Neuronal stem cell (in vitro differentiated cells): ENCODE results near the gene FRAS1.

Source experiments
- DNase-seq: peaks from one replicate; pipeline ENCODE4 v3.0.0-alpha.2; 2013; ENCODE audit warnings: low spot score
- H2AFZ ChIP-seq: one replicate; pipeline ENCODE4 v1.6.1; 2013; ENCODE audit warnings: mild to moderate bottlenecking, low read length, inconsistent platforms
- H2AK5ac ChIP-seq: 2 replicates; pipeline ENCODE4 v1.6.1; 2013; ENCODE audit warnings: low read depth, mild to moderate bottlenecking, inconsistent platforms, low read length, moderate library complexity, mixed read lengths
- H2BK120ac ChIP-seq: 2 replicates; pipeline ENCODE4 v1.6.1; 2013; ENCODE audit warnings: low read depth, mild to moderate bottlenecking, inconsistent platforms, low read length, moderate library complexity, mixed read lengths
- H2BK12ac ChIP-seq: one replicate; pipeline ENCODE4 v1.6.1; 2013; ENCODE audit warnings: low read length, inconsistent platforms
- H2BK15ac ChIP-seq: 2 replicates; pipeline ENCODE4 v1.6.1; 2013; ENCODE audit warnings: mild to moderate bottlenecking, low read length, inconsistent platforms, mixed read lengths
- H2BK5ac ChIP-seq: one replicate; pipeline ENCODE4 v1.6.1; 2013; ENCODE audit warnings: inconsistent platforms, mild to moderate bottlenecking, low read length, moderate library complexity
- H3K14ac ChIP-seq: one replicate; pipeline ENCODE4 v1.6.1; 2013; ENCODE audit warnings: low read length, inconsistent platforms
- H3K18ac ChIP-seq: 2 replicates; pipeline ENCODE4 v1.6.1; 2013; ENCODE audit warnings: low read length, inconsistent platforms
- H3K23ac ChIP-seq: 2 replicates; pipeline ENCODE4 v1.6.1; 2013; ENCODE audit warnings: low read depth, mild to moderate bottlenecking, mixed read lengths, low read length, inconsistent platforms; ENCODE audit not compliant: poor library complexity
- H3K27ac ChIP-seq: replicated peaks from 3 replicates; pipeline ENCODE4 v1.5.1; 2013; ENCODE audit warnings: low read length, inconsistent platforms
- H3K27me3 ChIP-seq, 3 experiments: 2 replicates each; pipeline ENCODE4 v1.6.1; 2013; ENCODE audit warnings: low read length in 3 of 3, mild to moderate bottlenecking in 2 of 3, inconsistent platforms in 1 of 3, low read depth in 1 of 3, mixed read lengths in 1 of 3, moderate library complexity in 1 of 3; ENCODE audit not compliant: control insufficient read depth in 3 of 3, insufficient read depth in 3 of 3
- H3K36me3 ChIP-seq, 2 donors: replicated peaks in 1 of 2; 2 replicates each; pipeline ENCODE4 v1.6.1; 2013; ENCODE audit warnings: low read length in 2 of 2; ENCODE audit not compliant: control insufficient read depth in 2 of 2, insufficient read depth in 2 of 2
- H3K4ac ChIP-seq: 2 replicates; pipeline ENCODE4 v1.6.1; 2013; ENCODE audit warnings: inconsistent platforms, mild to moderate bottlenecking, low read length, moderate library complexity
- H3K4me1 ChIP-seq, 2 donors: 1 replicate in 1 of 2; 2 replicates in 1 of 2; pipeline ENCODE4 v1.6.1; 2013; ENCODE audit warnings: low read length in 2 of 2, low read depth in 1 of 2; ENCODE audit not compliant: control insufficient read depth in 2 of 2, insufficient read depth in 1 of 2
- H3K4me2 ChIP-seq: one replicate; pipeline ENCODE4 v1.6.1; 2013; ENCODE audit warnings: mild to moderate bottlenecking, low read length, inconsistent platforms; ENCODE audit not compliant: insufficient read depth, poor library complexity, severe bottlenecking
- H3K4me3 ChIP-seq, 2 donors: 2 replicates each; pipeline ENCODE4 v1.5.1; 2013; ENCODE audit warnings: low read length in 2 of 2, mild to moderate bottlenecking in 2 of 2, inconsistent platforms in 1 of 2, moderate library complexity in 1 of 2
- H3K79me1 ChIP-seq: one replicate; pipeline ENCODE4 v1.6.1; 2013; ENCODE audit warnings: low read depth, mild to moderate bottlenecking, inconsistent platforms, low read length, moderate library complexity
- H3K9ac ChIP-seq: one replicate; pipeline ENCODE4 v1.6.1; 2013; ENCODE audit warnings: mild to moderate bottlenecking, low read depth, low read length, inconsistent platforms; ENCODE audit not compliant: poor library complexity
- H3K9me3 ChIP-seq, 2 donors: replicated peaks in 1 of 2; 2 replicates each; pipeline versions ENCODE3 to v1.6.1; 2013; ENCODE audit warnings: low read length in 2 of 2, mild to moderate bottlenecking in 2 of 2, inconsistent platforms in 1 of 2, low read depth in 1 of 2, mixed read lengths in 1 of 2, moderate library complexity in 1 of 2; ENCODE audit not compliant: control insufficient read depth in 2 of 2, insufficient read depth in 1 of 2
- H4K8ac ChIP-seq: one replicate; pipeline ENCODE4 v1.6.1; 2013; ENCODE audit warnings: low read depth, mild to moderate bottlenecking, inconsistent platforms, low read length, moderate library complexity
- H4K91ac ChIP-seq: one replicate; pipeline ENCODE4 v1.6.1; 2013; ENCODE audit warnings: low read length, low read depth, mild to moderate bottlenecking, inconsistent platforms; ENCODE audit not compliant: poor library complexity
- WGBS, 2 donors: extraction: QIAGEN DNeasy Blood & Tissue Kit; methylation state at CpG; one replicate each; pipeline ENCODE4 v1.1.7; 2013; ENCODE audit warnings: missing lambda C conversion rate in 2 of 2, mixed read lengths in 1 of 2; ENCODE audit not compliant: insufficient read length in 2 of 2, insufficient replicate concordance in 1 of 2; ENCODE audit errors: extremely low coverage in 2 of 2; 5-methylcytosine and 5-hydroxymethylcytosine counted together

The FRAS1 gene

GRCh38 chr4:78363031-78363570, 306.0 kb downstream of the FRAS1 start:
- Histone ChIP-seq H4K8ac (no peak overlapping the region), H3K18ac (no peak overlapping the region), H2AK5ac (no peak overlapping the region), H3K27me3 (no peaks in the 10 kb centered on the region), H3K4ac (no peak overlapping the region), H2BK15ac (no peak overlapping the region), H2AFZ (no peak overlapping the region), H3K9ac (no peak overlapping the region), H2BK5ac (no peak overlapping the region), H3K27ac (no peak overlapping the region), H3K23ac (no peak overlapping the region), H3K4me2 (no peak overlapping the region), H4K91ac (no peak overlapping the region), H2BK12ac (no peak overlapping the region), H3K79me1 (no peaks in the 10 kb centered on the region), H3K14ac (no peak overlapping the region), H3K36me3 (peaks cover 0 to 2% of the 10 kb centered on the region in 2 donors), H3K4me1 (peaks cover 0 to 2% of the 10 kb centered on the region in 2 donors), H2BK120ac (no peak overlapping the region), H3K4me3 (no peak overlapping the region), H3K9me3 (no peaks in the 10 kb centered on the region)
- WGBS, 2 donors = no CpG with 5 or more reads among the region's 6 CpGs
- no peak for DNase-seq

GRCh38 chr4:78369679-78370078, 312.6 kb downstream of the FRAS1 start:
- Histone ChIP-seq H2BK5ac (no peak overlapping the region), H2BK15ac (no peak overlapping the region), H3K79me1 (no peaks in the 10 kb centered on the region), H3K9me3 (no peaks in the 10 kb centered on the region), H3K9ac (no peak overlapping the region), H3K14ac (no peak overlapping the region), H3K23ac (no peak overlapping the region), H3K27ac (no peak overlapping the region), H2BK12ac (no peak overlapping the region), H2AFZ (no peak overlapping the region), H3K27me3 (no peaks in the 10 kb centered on the region), H3K4me2 (no peak overlapping the region), H3K4ac (no peak overlapping the region), H4K91ac (no peak overlapping the region), H4K8ac (no peak overlapping the region), H2BK120ac (no peak overlapping the region), H3K36me3 (peaks cover 0 to 5% of the 10 kb centered on the region in 2 donors), H3K18ac (no peak overlapping the region), H3K4me1 (peaks cover 3 to 29% of the 10 kb centered on the region in 2 donors), H2AK5ac (no peak overlapping the region), H3K4me3 (no peak overlapping the region)
- DNase-seq = no peak
- no CpG with 5 or more reads among the region's 4 CpGs for WGBS, 2 donors

DNA sequence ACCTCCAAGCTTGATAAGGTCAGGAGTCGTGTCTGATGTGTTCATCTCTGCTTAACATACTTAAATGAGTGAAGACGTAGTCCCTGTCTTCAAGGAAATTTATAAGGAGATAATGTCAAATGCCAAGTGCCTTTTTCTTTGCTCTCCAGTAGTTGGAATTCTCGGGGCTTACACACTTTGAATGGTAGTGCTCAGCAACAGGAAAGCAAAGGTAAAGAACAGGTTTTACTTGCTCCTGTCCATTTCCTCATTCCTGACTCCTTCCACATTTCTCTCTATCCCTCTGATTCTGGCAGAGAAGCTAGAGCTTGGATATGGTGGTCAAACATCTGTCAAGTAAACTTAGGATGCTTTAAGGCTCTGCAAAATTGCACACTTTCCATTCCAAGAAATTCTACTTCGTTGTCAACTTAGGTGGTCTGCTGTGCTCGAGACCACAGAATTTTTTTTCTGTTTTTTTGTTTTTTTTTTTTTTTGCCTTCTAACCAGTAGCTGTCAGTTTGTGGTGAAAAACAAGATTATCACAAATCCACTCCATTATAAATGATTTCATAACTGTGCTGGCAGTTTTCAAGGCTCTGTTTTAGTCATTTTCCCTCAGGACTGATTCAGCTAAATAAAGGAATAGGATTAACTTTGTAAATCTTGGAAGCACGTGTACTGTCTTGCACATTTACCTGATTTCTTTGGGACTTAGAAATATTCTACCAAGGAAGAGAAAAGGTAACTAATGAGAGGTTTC, 313.7 kb downstream of the FRAS1 start:
- no peak overlapping the region for H3K18ac ChIP-seq
- no peak overlapping the region for H3K4me3 ChIP-seq
- WGBS, 2 donors = no CpG with 5 or more reads among the region's 6 CpGs

GRCh38 chr4:78372355-78372988, 315.3 kb downstream of the FRAS1 start:
- Histone ChIP-seq H3K79me1 (no peaks in the 10 kb centered on the region), H2BK120ac (no peak overlapping the region), H4K8ac (no peak overlapping the region), H3K14ac (no peak overlapping the region), H3K18ac (no peak overlapping the region), H3K4me1 (peaks cover 5 to 29% of the 10 kb centered on the region in 2 donors), H2AK5ac (no peak overlapping the region), H4K91ac (no peak overlapping the region), H2BK5ac (no peak overlapping the region), H3K9me3 (no peaks in the 10 kb centered on the region), H3K4ac (no peak overlapping the region), H2AFZ (peak overlapping the region; percentile 54), H3K4me3 (no peak overlapping the region), H3K36me3 (peaks cover 0 to 7% of the 10 kb centered on the region in 2 donors), H3K23ac (no peak overlapping the region), H3K27me3 (no peaks in the 10 kb centered on the region), H3K9ac (no peak overlapping the region), H2BK15ac (no peak overlapping the region), H3K4me2 (no peak overlapping the region), H3K27ac (no peak overlapping the region), H2BK12ac (no peak overlapping the region)
- no CpG with 5 or more reads among the region's 5 CpGs for WGBS, 2 donors
- DNase-seq = no peak

More for the DNA sequence above, 313.7 kb downstream of the FRAS1 start:
- no peak overlapping the region for H4K8ac ChIP-seq
- no peak overlapping the region for H2BK12ac ChIP-seq
- no peak overlapping the region for H2BK5ac ChIP-seq
- H3K4me2 ChIP-seq = no peak overlapping the region
- H2AFZ ChIP-seq = no peak overlapping the region
- no peak overlapping the region for H3K23ac ChIP-seq
- peaks cover 0 to 7% of the 10 kb centered on the region in 2 donors for H3K36me3 ChIP-seq
- H3K27me3 ChIP-seq = no peaks in the 10 kb centered on the region
- H3K9ac ChIP-seq = no peak overlapping the region
- no peak overlapping the region for H3K27ac ChIP-seq
- H3K4ac ChIP-seq = no peak overlapping the region
- H2BK15ac ChIP-seq = no peak overlapping the region
- H3K4me1 ChIP-seq = peaks cover 5 to 29% of the 10 kb centered on the region in 2 donors
- no peaks in the 10 kb centered on the region for H3K79me1 ChIP-seq
- H3K14ac ChIP-seq = no peak overlapping the region
- no peak overlapping the region for H2BK120ac ChIP-seq
- H2AK5ac ChIP-seq = no peak overlapping the region
- H3K9me3 ChIP-seq = no peaks in the 10 kb centered on the region
- no peak for DNase-seq
- H4K91ac ChIP-seq = no peak overlapping the region
